TTC549 (cell line): ENCODE measurements around the gene OSR1.
"Not testable (repeated sequence)": the region's sequence is repeated elsewhere in the genome, so short reads cannot be mapped to it uniquely, and the experiment has no call there.

ENCODE experiments used
- FAIRE-seq: peaks from 2 replicates; lab custom pipeline; 2012; peaks lifted over from hg19 to GRCh38; lab: Jason Lieb, UNC

OSR1 gene

DNA sequence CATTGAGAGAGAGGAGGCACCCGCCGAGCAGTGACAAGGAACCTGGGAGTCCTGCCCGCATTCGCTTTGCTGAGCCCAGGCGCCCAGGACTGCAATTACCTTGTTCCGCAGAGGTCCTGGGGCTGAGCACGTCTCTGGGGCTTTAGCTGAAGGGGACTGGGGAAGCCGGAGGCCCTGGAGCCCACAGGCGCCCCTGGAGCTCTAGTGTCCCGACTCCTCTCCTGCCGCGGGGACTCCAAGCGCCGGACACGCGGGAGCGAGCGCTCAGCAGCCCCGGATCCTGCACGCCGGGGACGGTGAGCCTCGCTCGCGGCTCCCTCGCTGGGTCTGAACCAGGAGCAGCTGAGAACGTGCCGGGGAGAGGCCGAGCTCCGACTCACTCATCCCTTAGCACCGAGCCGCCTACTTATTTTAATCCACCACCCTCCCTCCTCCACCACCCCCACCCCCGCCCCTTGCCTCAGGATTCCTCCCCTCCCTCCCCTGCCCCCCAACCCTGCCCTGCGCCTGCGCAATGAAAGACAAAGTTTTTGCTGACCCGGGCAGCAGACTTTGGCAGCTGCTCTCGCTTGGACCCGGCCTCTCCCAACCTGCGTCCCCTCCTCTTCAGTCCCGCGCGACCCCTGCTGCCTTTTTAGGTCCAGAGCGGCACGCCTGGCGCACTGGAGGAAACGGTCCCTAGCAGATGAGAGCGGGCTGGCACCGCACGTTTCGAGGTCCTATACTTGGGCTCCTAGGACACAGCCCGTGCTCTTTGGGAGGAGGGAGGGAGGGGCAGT, at the start of gene OSR1:
OSR1 (minus strand) TSS at position 382 of the 779 bp plus-strand sequence. CDS start 4,818 bp downstream, outside the sequence.
- no peak for FAIRE-seq

DNA sequence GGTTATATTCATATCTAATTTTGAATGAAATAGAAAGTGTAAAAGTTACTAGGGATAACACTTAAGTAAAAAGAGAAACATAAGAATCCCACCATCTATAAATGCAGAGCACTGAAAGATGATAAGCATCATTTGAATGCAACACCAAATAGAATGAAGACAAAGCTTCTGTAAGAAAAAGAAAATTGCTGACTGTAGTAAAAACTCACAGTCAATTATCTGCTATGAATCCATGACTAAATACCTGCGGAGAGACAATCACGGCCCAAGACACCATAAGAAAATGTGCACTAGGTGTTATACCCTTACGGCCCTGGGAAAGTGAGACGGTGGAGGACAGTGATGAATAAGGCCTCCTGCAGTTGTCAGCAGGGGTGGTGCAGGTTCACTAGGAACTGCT, 45.4 kb upstream of the OSR1 start:
- FAIRE-seq, result no peak

DNA sequence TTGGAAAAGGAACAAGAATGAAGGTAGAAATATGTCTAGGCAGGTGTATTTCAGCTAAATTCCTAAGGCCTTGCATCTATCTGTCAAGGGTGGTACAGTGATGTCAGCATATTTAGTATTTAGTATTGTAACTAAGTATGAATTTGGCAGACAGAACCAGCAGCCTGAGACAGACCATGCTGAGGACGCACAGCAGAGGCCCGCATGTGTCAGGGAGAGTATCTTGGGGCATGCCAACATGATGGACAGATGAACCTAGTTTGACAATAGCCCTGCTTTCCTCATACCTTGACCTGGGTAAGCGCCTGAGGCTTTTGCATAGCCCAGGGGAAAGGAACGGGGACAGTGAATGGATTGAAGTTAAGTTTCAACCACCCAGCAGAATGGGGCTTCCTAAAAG, 33.8 kb upstream of the OSR1 start:
- FAIRE-seq, result no peak

DNA sequence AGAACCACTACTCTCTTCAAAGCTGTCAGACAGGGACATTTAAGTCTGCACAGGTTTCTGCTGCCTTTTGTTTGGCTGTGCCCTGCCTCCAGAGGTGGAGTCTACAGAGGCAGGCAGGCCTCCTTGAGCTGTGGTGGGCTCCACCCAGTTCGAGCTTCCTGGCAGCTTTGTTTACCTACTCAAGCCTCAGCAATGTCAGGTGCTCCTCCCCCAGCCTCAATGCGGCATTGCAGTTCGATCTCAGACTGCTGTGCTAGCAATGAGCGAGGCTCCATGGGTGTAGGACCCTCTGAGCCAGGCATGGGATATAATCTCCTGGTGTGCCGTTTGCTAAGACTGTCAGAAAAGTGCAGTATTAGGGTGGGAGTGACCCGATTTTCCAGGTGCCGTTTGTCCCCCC, 31.0 kb upstream of the OSR1 start:
- FAIRE-seq, result not testable (repeated sequence)

DNA sequence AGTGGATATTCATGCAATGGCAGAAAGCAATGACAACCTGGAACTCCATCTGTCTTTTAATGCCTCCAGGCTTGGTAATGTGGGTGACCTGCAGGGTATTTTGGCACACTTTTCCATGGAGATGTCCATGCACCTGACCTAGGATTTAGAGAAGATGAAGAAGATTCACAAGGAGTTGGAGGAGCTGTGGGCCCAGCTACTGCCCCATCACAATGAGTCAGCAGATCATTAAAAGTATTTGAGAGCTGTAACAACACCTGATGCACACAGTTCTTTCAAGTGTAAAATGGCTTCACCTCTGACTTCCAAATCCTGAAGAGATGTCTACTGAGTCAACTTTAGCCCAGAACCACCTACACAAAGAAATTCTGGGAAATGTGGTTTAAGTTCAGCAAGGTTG, 22.1 kb upstream of the OSR1 start:
- FAIRE-seq, result no peak

DNA sequence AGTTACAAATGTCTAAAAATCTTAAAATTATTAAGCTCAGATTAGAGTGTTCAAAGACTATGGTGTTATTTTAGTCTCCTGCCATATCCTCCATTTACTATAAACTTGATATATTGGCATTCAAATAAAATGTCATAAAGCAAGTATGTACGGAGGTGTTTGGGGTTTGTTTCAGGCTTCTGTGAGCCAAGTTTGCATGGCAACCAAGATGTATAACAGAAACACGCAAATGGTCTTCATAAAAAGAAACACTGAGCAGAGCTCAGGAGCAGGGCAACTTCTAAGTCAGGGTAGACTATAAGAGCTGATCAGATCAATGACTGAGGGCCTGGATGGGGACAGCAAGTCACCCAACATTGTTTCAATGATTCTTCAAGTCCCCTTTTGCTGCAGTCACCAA, 20.5 kb upstream of the OSR1 start:
- no peak for FAIRE-seq

DNA sequence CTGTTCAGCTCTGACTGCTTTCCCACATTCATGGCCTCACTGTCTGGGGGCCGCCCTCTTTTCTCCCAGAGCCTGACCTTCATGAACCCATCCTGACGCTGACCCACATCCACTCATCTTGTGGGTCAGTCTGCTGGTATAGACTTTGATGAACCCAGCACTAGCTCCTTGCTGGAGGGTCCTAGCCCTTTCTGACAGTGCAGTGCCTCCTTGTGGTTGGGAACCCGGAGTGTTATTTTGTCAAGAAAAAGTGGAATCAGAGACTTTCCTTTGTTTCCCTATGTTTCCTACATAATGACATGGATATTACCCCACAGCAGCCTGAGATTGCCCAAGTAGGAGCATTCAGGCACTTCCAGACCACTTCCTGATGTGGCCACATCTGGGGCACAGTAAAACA, 19.3 kb upstream of the OSR1 start:
- FAIRE-seq, result no peak

DNA sequence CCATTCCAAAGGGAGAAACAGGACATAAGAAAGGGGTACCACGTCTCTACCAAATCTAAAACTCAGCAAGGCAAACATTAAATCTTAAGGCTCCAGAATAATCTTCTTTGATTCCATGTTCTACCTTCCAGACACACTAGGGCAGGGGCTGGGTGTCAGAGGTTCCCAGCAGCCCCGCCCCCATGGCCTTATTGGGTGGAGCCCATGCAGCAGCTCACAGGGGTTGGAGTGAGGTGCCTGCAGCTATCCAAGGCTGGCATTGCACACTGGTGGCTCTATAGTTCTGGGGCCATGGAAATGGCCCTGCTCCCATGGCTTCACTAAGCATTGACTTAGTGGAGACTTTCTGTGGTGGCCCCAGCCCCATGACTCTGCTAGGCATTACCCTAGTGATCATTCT, 14.9 kb upstream of the OSR1 start:
- no peak for FAIRE-seq

DNA sequence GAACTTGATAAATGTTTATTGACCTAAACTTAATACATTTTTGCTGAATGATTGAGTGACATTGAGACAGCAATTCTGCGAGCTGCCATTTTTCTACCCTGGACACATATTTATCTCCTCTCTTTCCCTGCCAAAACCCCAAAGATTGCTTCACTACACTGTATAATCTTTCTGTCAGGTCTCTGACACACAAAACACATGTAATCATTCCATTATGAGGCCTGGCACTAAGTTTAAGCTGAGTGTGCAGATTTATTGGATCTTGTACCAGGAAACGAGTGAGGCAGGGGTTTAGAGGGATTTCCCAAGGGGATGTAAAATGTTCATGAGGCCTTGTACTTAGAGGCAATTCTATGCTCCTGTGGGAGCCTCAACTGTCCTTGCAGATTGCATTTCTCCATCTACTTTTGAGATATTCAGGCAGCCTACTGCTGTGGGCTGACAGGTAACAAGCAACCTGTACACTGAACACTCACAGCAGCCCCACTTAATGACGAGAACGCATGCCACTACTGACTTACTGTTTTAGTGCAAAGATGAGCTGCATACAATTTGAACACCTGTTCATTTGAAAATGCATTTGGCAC, 13.7 kb upstream of the OSR1 start:
- FAIRE-seq, result no peak

DNA sequence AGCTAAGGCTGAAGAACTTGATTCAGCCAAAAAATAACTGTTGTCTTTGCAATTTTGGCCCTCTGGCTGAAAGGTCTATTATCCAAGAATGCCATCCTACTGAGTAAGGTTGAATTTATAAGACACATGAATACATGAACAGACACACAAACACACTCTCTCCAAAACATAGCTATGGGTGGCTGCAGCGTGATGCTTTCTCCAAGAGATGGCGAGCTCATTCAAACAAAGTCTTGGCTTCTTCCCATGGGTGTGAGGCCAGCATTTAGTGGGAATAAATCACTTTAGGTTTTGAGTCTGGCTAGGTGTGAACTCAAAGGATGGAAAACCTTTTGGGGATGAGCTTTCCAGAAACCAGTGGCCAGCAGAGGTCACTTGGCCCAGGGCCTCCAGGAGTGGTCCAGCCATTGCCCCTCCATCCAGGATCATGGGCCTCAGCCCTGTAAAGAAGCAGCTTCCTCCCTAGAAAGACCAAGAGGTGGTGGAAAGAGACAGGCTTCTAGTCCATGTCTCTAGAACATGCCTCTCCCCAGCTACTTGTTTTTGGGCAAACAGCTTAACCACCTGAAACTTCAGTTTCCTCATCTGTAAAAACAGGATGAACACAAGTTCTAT, 11.0 kb upstream of the OSR1 start:
- no peak for FAIRE-seq

DNA sequence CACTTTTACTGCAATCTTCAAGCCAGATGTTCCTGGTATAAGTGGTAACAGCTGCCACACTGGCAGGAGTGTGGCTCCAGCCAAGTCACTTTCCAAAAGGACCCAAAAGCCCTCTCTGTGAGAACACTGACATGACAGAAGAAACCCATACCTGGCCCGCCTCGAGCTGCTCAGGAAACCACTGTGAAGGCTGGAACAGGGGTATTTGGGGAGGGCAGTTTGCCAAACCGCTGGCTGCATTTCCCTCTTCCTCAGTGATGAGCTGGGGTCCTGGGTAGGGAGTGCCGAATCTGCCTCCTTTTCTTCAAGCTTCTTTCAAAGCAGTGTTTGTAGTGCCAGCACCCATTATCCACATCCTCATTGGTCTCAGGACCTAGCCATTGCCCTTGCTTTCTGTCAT, 10.3 kb upstream of the OSR1 start:
- FAIRE-seq, result no peak

DNA sequence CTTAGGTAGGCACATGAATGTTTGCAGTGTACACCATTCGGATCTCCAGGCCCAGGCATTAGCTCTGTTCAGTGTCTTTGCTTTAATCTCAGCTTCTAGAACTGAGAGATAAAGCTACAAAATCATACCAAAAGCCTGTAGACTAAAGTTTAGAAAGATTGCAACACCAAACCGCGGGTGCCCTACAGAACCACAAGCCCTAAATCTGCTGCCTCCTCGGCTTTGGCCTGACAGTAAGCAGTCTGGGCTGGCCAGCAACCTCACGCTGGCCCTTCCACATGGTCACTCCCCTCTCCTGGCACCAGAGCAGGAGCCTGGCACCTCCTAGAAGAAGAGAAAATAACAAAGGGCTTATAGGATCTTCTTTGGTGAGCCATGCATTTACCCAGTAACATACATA, 8.9 kb upstream of the OSR1 start:
- no peak for FAIRE-seq

DNA sequence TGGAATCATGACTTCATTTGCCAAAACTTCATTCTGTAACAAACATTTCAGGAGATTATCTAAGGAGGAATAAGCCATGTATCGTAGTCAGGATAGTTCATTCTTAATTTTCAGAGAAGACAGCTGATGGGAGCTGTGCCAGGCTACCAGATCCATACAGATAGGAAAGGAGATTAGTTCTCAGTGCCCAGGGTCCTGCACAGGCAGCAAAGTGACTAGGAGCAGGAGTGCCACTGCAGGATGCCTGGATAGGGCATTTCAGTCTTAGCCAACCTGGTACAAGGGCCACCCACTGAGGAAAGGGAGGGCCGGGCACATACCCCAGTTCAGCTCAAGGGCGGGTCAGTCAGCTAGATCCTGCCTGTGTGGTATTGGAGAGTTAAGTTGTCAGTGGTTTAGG, 6.7 kb upstream of the OSR1 start:
- FAIRE-seq, result no peak

DNA sequence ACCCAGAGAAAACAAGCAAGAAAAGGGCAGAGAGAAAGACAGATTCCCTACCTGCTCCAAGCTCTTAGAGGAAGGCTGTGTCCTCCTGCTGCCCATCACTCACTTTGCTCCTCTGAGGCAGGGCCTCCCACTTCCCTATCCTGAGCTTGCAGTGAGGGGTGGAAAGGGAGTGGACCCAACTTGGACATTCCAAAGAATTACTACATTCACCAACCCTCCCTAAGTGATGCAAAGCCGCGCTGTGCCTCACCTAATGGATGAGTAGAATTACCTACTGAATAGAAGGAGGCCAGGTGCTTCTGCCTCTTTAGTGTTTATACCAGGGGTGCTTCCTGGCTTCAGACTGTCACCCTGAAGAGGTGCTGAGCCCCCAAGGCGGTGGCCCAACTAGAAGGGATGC, 5.6 kb upstream of the OSR1 start:
- FAIRE-seq, result no peak

DNA sequence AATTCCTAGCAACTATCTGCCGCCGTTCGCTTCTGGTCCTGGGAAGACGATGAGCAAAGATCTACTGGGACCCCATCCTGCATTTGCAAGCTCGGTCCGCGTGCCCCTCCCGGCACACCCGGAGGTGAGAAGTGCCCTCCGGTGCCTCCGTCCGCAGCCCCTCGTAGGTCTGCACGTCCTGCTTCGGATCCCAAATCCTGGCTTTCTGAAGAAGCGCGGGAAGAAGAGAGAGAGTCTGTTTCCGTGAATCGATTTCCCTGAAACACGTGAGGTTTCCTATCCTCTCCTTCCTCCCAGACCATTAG, 5.0 kb upstream of the OSR1 start:
- no peak for FAIRE-seq

DNA sequence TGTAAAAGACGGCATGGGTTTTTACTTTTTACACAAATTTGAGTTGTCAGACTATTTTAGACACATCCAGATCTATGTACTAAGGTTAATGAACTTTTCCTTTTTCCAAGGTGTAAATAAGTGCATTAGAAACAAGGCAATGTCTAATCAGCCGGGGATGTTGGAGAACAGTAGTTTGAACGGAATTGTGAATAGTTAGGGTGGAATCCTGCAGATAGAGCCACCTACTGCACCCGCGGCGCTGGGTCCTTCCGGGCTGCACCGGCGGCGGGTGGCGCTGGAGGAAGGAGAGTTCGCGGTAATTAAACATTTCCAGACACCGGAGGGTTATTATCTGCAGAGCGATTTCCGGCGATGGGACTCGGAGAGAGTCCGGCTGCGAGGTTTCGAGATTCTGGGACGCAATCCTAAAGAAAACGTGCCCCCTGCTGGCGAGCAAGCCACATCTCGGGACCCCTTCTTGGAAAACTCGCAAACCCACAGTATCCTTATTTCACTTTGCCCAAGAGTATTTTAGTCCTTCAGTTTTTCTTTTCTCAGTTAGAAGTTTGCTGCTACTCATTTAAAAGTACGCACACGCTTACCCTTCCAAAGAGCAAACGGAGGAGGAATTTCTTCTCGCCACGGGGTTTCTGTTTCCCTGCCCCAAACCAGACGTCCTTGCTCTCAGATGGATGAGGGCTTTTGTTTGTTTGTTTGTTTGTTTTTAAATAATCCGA, 4.5 kb upstream of the OSR1 start:
- FAIRE-seq, result no peak

DNA sequence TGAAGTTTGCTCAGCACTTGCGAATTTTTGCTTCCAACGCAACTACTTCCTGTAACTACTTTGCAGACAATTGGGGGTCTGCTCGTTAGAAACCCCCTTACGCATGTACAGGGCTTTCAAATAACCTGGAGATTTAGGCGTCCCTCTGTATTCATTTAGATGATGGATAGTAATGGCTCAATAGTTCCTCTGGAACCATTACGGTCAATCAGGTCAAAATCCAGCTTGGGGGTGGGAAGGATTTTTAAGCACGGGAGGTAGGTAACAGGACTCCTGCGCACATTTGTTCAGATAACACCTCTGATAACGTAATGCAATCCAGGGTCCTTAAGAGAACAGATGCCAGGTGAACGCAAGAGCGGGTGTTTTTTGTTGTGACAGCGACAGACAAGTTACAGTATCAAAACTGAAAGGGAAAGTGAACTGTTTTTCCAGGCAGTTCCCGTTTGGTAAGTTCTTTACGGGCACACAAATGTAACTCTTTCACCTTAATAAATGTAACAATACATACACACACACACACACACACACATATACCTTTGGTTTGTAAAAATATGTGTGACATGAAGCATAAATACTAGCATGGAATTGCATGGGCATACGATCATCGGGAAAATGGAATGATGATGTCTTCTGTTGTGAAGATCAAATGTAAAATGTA, 3.8 kb upstream of the OSR1 start:
- no peak for FAIRE-seq

DNA sequence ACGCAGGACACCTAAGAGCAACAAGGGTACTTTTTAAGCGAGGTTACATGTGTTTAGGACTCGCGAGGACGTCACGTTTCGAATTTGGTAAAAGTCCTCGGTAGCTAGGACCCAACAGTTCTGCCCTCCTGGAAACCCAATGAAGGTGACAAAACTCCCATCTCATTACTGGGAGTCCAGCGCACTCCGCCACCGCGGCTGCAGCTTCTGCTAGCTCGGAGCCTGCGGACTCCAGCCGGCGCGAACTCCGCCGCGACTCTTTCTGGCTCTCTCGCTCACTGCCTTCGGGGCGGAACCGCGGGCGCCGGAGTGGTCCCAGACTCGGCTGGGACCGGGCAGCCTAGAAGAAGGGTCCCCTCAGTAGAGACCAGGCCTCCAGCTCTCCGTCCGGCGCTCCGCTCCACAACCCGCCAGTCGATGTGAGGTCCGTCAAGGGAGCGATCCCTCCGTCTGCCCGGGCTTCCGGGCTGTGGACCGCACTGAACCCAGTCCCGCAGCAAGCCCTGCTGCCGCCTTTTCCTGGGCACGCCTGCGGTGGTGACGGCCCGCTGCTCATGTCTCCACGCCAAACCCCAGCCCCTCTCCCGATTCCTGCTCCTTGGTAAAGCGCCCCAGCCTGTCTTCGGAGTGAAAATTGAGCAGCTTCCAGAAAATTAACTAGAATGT, 3.0 kb upstream of the OSR1 start:
- FAIRE-seq, result no peak

DNA sequence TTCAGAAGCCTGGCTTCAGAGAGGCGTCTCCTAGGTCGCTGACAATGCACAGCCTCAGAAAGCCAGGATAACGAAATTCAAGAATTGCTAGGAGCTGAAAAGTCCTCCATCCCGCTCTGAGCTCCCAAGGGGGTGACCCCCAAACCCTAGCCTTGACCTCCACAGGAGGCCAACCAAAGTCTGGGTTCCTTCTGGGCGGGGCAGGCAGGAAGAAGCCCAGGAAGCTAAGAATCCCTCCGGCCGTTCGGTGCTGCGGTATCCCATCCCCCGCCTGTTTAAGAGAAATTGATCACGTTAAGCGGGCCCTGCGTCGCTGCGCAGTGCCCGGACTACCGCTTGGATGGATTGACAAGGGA, 2.5 kb upstream of the OSR1 start:
- FAIRE-seq, result no peak

DNA sequence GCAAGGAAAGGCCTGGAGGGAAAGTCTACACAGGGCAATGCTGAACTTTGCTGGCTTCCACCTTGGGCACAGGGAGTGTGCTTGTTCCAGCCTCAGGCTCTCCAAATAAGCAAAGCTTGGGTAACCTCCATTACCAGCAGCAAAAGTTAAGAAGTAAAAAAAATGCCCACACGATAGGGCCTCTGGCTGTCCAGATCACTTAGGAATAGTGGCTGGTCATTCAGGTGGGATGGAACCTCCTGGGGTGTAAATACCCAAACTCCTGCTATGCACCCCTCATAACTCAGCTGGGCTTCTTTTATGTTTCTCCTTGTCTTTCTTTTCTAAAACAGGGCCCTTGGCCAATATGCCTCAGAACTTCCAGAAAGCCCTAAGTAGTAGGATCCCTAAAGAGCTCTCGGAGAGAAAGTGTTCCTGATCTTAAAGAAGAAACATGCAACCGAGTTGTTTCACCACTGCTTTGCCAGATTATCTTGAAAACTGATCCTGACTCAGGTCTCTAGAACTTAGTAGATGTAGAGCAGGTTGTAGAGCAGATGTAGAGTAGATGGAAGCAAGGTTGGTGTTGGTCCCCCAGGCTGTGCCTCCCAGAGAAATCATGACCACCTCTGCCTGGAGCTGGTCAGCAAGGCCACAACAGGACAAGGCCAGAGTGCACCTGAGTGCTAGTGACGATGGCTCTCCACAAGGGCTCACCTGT, 2.0 kb upstream of the OSR1 start:
- no peak for FAIRE-seq

DNA sequence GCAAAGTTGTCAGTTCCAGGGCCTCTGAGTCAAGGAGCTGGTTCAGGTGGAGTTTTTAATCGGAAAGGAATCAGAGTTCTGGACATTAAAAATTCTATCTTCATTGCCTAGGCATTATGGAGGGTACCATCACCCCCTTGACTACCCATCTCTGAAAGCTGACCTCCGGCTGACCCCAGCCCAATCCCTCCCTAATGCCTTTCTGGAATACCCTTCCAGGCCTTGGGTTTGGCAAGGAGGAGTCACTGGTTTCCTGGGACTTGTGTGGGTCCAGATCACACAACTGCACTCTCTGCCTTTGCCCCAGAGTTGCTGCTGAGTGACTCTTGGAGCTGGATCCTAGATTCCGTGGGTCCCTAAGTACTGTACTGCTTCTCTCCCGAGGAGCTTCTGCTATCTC, 1.0 kb upstream of the OSR1 start:
- no peak for FAIRE-seq

DNA sequence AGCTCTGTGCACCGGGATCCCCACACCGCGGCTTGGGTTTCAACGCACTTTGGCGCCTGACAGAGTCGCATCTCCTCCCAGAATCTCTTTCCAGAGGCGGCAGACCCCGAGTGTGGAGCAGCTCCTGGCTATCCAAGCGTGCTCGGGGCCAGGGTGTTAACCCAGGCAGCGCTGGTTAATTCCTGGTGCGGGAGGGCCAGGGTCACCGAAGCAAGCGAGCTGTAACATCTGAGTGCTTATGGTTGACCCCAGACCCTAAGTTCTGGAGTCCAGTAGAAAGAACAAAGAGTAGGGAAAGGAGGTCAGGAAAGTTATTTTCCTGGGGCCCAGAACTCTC, 566 bp upstream of the OSR1 start:
- no peak for FAIRE-seq
